ENCODE data around the gene RAPGEF2.

The RAPGEF2 gene

DNA sequence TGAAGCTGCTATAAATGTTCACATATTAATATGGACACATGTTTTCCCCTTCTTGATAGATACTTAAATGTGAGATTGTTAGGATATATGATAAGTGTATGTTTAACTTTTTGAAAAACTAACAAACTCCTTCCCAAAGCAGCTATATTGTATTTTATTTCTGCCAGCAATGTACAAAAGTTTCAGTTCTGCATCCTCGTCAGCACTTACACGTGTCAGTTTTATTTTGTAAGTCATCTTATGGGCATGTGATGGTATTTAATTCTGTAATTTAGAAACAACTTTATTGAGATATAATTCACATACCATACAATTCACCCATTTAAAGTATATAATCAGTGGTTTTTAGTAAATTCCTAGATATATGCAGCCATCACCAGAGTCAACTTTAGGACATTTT lies 31.6 kb downstream of the RAPGEF2 start:
- DNase-seq (ENCODE audit: low read depth) = no peak

DNA sequence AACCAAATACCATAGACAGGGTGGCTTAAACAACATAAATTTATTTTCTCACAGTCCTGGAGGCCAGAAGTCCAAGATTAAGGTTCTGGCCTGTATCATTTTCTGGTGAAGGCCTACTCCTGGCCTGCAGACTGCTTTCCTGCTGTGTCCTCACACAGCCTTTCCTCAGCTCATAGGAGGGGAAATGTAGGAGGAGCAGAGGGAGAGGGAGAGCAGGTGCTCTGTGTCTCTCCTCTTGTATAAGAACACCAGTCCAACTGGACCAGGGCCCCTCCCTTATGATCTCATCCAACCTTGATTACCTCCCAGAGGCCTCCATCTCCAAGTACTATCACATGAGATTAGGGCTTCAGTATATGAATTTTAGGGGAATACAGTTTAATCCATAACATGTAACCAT lies 34.3 kb downstream of the RAPGEF2 start:
- DNase-seq (ENCODE audit: low read depth) = no peak

- DNase-seq (ENCODE audit: low read depth) = no peak
These were observed 35.6 kb downstream of the RAPGEF2 start for GRCh38 chr4:159138436-159138835.

DNA sequence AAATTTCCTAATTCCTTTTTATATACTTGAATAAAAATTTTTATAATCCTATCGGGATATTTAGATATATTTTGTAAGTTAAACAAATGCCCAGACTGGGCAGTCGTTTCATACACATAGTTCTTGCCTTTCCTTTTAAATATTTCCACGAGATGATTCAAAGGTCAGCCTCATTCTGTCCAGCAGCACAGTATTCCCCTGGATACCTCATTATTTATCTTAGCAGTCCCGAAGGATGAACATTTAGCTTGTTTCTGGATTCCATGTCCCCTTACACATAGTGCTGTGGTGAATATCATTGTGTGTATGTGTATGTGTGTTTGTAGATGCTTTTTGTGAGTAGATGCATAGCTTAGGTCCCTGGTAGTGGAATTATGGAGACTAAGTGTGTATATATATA lies 38.3 kb downstream of the RAPGEF2 start:
- no peak for DNase-seq (ENCODE audit: low read depth)

DNA sequence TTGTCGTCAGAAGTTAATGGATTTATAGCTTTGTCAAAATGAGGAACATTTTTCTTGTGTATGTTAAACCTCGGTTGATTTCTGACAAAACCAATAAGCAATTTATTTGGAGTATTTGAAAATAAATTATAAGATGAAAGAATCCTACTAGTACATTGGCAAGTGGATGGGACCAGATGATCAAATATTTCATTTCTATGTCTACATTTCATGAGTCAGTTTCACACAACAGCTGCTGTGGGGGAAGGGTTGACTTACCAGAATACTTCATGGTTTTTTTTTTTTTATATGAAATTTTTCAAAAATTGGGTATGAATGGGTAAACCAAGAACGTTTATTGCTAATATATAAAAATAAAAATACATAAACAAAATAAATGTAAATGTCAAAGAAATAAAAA lies 39.4 kb downstream of the RAPGEF2 start:
- DNase-seq (ENCODE audit: low read depth) = no peak

- DNase-seq (ENCODE audit: low read depth) = no peak
These were observed 40.0 kb downstream of the RAPGEF2 start for GRCh38 chr4:159142681-159143384.

- DNase-seq (ENCODE audit: low read depth) = no peak
These were observed 40.8 kb downstream of the RAPGEF2 start for GRCh38 chr4:159143687-159144086.

GRCh38 chr4:159144112-159144694 lies 41.3 kb downstream of the RAPGEF2 start:
- DNase-seq (ENCODE audit: low read depth) = no peak

- DNase-seq (ENCODE audit: low read depth) = no peak
These were observed 42.6 kb downstream of the RAPGEF2 start for GRCh38 chr4:159145318-159145991.

- DNase-seq (ENCODE audit: low read depth) = no peak
These were observed 43.1 kb downstream of the RAPGEF2 start for GRCh38 chr4:159145992-159146330.

GRCh38 chr4:159146488-159146887 lies 43.6 kb downstream of the RAPGEF2 start:
- no peak for DNase-seq (ENCODE audit: low read depth)

DNA sequence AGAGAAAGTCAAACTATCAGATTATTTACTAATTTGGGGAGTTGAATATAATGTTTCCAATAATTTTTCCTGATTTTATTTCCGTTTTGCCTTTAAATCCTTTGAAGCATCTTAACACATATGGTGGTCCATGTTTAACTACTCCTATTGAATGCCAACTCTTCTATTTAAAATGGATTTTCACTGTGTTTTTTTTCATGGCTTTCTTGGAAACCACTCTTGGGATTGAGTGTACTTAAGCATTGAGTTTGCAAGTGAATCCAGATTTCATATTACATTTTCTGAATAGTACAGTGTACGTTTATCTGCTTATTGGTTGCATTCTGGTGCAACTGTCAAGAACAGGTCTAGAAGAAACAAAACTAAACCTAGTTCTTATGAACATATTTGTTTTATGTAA lies 45.6 kb downstream of the RAPGEF2 start:
- no peak for DNase-seq (ENCODE audit: low read depth)

GRCh38 chr4:159149666-159150065 lies 46.8 kb downstream of the RAPGEF2 start:
- DNase-seq (ENCODE audit: low read depth) = no peak

GRCh38 chr4:159150396-159150795 lies 47.5 kb downstream of the RAPGEF2 start:
- DNase-seq (ENCODE audit: low read depth) = no peak

GRCh38 chr4:159150821-159151390 lies 48.0 kb downstream of the RAPGEF2 start:
- DNase-seq (ENCODE audit: low read depth) = peak; percentile 96

- no peak for DNase-seq (ENCODE audit: low read depth)
These were observed 48.8 kb downstream of the RAPGEF2 start for GRCh38 chr4:159151689-159152088.

DNA sequence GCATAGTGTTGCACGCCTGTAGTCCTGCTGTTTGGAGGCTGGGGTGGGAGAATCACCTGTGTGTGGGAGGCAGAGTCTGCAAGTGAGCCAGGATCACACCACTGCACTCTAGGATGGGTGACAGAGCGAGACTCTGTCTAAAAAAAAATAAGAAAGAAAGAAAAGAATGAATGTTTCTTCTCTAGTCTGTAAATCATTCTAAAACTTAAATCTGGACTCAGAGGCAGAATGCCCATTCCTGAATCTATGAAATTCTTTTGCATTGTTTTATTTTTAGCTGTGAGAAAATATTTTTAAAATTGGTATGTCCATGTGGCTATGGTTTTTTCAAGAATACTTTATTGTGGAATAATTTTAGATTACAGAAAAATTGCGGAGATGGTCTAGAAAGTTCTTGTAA lies 49.3 kb downstream of the RAPGEF2 start:
- no peak for DNase-seq (ENCODE audit: low read depth)

DNA sequence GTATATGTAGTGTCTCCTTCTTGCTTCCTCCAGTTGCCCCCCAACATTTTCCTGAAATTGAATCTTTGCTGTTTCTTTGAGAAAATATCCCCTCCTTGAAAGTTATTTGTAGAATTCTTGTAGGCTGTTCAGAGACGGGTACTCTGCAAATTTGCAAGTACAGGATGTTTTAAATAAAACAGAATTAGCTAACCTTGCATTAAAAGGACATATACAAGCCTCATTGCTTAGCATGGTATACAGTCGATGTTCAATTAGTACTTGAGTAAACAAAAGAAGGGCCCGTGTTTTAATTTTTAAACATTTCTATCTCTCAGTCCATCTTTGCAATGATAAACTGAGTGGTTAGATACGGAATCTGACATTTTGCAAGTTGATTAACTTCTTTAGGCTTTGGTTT lies 50.8 kb downstream of the RAPGEF2 start:
- no peak for DNase-seq (ENCODE audit: low read depth)

DNA sequence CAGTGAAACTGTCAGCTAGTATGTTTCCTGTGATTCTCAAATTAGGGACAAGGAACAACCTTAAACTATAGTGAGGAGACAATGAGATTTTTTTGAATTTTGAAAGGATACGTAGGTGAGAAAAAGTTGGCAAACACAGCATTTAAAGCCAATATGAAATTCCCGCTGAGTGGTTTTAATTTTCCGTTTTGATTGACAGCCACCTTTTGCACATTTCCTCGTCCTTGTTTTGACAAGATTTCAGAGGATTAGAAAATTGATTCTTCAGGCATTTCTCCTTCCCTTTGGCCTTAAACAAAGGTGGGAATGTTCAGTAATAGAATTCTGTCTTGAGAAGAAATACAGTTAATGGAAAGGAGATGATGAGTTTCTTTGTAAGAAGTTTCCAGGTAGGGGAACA lies 52.2 kb downstream of the RAPGEF2 start:
- no peak for DNase-seq (ENCODE audit: low read depth)

DNA sequence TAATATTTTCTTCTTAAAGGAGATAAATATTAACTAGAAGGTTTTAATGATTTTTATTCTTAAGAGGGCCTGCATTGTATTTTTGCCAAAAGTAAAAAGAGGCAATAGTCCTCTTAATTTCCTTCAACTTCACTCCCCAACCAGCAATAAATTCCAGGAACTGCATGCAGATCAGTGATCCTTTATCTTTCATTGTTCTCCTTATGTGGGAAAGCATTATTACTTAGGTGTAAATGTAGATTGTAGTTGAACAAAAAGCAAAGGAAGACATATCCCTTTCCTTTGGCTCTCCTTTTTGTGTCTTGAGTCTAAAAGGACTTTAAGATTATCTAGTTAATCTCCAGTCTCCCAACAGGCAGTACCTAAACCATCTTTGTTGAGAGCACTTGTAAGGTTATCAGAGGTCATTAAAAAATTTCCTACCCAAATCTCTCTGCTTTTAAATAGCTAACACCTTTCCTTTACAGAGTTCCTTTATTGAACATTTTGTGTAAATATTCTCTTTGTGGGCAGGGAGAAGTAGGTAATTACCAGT lies 55.3 kb downstream of the RAPGEF2 start:
- DNase-seq (ENCODE audit: low read depth) = no peak

- DNase-seq (ENCODE audit: low read depth) = no peak
These were observed 56.1 kb downstream of the RAPGEF2 start for GRCh38 chr4:159158985-159159384.

- no peak for DNase-seq (ENCODE audit: low read depth)
These were observed 56.7 kb downstream of the RAPGEF2 start for GRCh38 chr4:159159611-159160010.

DNA sequence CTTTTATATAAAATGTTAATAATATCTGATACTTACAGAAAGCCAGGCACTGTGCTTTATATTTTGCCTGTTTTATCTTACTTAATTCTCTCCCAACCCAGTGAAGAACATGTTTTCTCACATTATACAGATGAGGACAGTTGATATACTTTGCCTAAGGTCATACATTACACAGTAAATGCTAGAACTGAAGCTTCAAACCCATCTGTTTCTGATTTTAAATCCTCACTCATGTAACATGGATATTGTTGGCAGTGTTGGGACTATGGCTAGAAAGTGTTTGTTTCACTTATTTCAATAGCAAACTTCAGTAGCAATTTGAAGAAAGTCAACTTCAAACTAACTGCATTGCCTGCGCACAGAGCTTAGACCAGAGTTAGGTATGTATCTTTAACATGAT lies 57.4 kb downstream of the RAPGEF2 start:
- DNase-seq (ENCODE audit: low read depth) = no peak
